Measurements from ENCODE around the gene ZC3H11A.
"Not testable (repeated sequence)": the region's sequence is repeated elsewhere in the genome, so short reads cannot be mapped to it uniquely, and the experiment has no call there.

ZC3H11A gene

GRCh38 chr1:203781962-203782361 lies 13.5 kb upstream of the ZC3H11A start:
- no peak for DNase-seq (ENCODE audit: low read depth in 2 of 2)

DNA sequence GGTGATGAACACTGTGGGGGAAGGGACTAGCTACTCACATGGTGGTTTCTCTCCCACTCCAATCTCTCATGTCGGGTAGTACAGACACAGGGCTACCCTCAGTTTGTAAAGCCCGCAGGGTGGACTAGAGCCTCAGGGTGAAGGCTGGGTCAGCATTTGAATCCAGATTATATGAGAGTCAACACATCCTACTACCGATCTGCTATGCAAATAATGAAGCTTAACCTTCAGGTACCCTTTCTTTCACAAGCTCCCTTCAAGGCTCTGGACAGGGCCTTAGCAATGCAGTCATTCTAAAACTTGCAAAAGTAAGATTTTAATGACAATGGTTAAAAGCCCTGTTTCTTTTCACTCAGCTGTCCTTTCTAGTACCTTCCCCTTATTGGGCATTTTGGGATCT lies 5.5 kb upstream of the ZC3H11A start:
- no peak for DNase-seq (ENCODE audit: low read depth in 2 of 2)

DNA sequence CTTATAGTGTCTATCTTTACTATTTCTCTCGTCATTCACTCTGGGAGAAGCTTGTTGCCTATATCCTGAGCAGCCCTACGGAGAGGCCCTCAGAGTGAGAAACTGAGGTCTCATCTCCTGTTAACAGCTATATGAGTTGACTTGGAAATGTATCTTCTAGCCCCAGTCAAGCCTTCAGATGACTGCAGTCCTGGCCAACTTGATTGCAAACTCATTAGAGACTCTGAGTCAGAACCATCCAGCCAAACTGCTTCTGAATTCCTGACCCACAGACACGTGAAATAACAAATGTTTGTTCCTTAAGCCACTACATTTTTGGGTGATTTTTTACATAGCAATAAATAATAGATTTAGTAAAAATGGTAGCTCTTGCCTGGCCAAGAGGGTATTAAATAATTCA lies 3.9 kb upstream of the ZC3H11A start:
- no peak for DNase-seq (ENCODE audit: low read depth in 2 of 2)

DNA sequence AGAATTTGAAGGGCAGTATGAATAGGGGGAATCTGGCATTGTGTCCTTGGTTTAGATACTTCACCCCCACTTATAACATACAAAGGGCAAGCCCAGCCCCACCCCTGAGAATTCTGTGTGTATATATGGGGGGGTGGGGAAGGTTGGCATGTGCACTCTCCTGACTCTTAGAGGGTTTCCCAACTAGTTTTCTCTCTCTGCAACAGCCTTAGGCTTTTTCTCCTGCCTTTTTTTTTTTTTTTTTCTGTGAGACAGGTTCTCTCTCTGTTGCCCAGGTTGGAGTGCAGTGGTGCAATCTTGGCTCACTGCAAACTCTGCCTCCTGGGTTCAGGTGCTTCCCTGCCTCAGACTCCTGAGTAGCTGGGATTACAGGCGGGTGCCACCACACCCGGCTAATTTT lies 2.9 kb upstream of the ZC3H11A start:
- no peak for DNase-seq (ENCODE audit: low read depth in 2 of 2)

- not testable (repeated sequence) for DNase-seq (ENCODE audit: low read depth in 2 of 2)
Measured at GRCh38 chr1:203793561-203793960, 1.9 kb upstream of the ZC3H11A start.

DNA sequence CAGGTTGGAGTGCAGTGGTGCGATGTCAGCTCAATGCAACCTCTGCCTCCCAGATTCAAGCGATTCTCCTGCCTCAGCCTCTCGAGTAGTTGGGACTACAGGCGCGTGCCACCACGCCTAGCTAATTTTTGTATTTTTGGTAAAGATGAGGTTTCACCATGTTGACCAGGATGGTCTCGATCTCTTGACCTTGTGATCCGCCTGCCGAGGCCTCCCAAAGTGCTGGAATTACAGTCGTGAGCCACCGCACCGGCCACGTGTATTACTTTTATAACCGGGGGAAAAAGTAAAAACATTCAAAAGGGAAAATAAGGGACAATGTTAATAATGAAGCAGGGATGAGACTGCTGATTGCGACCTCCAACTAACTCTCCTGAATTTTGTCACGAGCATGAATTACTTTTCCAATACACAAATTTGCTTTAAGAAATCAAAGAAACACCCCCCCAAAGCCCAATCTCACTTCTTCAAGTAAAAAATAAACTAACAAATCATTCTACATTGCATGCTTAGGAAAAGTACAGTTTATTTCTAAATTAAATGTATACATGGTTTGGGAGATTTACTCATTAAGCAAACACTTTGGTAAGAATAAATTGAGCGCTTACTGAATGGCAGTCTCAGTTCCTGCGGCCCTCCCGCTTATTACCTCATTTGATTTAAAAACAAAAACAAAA lies 521 bp upstream of the ZC3H11A start:
- no peak for DNase-seq (ENCODE audit: low read depth in 2 of 2)

DNA sequence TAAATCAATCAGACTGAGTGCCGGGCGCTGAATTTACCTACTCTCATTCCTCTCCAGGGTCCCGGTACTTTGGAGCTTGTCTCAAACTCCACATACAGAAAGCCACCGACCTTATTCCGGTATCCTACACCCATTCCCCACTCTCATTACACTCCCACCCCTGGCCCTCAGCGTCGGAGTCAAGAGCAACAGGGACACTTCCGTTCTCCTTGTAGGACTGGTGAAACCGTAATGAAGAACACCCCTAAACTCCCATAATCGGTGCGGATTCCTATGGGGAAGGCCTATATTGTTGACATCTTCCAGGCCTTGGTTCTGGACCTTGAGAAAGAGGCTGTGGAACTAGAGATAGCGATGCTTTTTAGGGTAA lies 798 bp downstream of the ZC3H11A start:
- no peak for DNase-seq (ENCODE audit: low read depth in 2 of 2)

- no peak for DNase-seq (ENCODE audit: low read depth in 2 of 2)
Measured at GRCh38 chr1:203797216-203797615, 1.8 kb downstream of the ZC3H11A start.

DNA sequence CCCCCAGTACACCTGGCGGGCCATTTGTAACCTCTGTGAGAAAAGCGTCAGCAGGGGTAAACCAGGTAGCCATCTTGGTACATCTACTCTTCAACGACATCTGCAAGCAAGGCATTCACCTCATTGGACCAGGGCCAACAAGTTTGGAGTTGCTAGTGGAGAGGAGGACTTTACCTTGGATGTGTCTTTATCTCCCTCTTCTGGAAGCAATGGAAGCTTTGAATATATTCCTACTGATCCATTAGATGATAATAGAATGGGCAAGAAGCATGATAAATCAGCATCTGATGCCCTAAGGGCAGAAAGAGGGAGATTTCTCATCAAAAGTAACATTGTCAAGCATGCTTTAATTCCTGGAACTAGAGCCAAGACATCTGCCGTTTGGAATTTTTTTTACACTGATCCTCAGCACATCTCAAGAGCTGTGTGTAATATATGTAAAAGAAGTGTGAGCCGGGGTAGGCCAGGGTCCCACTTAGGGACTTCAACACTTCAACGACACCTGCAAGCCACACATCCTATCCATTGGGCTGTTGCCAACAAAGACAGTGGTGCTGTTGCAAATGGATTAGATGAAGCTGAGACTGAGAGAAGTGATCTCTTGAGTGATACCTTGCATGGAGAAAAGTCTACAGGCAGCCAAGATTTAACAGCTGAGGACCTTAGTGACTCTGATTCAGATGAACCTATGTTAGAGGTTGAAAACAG lies 2.7 kb downstream of the ZC3H11A start:
- DNase-seq (ENCODE audit: low read depth in 2 of 2), result no peak

DNA sequence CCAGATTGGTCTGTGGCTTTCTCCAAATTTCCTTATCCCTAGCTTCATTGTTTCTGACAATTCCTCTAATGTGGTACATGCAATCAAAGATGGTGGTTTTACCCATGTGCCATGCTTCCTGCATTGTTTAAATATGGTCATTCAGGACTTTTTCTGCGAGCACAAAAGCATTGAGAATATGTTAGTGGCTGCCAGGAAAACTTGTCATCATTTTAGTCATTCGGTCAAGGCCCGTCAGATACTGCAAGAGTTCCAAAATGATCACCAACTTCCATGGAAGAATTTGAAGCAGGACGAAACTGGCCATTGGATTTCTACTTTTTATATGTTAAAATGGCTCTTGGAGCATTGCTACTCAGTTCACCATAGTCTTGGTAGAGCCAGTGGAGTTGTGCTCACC lies 3.7 kb downstream of the ZC3H11A start:
- DNase-seq (ENCODE audit: low read depth in 2 of 2), result no peak

DNA sequence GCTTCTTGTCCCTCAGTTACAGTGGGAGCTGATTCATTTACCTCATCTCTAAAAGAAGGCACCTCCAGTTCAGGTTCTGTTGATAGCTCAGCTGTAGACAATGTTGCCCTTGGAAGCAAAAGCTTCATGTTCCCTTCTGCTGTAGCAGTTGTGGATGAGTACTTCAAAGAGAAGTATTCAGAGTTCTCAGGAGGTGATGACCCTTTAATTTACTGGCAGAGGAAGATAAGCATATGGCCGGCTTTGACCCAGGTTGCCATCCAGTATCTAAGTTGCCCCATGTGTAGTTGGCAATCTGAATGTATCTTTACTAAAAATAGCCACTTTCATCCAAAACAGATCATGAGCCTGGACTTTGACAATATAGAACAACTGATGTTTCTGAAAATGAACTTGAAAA lies 4.5 kb downstream of the ZC3H11A start:
- no peak for DNase-seq (ENCODE audit: low read depth in 2 of 2)

DNA sequence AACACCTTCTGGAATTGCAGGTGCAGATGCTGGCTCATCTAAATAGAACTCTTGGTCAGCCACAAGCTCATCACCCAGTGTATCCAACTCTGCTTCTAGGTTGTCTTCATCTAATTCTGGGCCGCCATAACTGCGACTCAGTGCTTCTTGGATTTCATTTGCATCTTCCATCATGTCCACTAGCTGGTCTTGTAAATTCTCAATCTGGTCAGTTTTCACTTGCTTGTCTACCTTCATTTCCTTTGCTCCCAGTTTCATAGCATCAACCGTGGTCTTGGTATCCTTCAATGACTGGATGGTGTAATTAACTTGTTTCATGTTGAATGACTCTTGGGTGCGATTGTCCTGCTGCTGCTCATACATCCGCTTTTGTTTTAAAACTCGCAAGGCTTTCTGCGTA lies 10.3 kb downstream of the ZC3H11A start:
- no peak for DNase-seq (ENCODE audit: low read depth in 2 of 2)

GRCh38 chr1:203807196-203807595 lies 11.8 kb downstream of the ZC3H11A start:
- DNase-seq (ENCODE audit: low read depth in 2 of 2), result no peak

DNA sequence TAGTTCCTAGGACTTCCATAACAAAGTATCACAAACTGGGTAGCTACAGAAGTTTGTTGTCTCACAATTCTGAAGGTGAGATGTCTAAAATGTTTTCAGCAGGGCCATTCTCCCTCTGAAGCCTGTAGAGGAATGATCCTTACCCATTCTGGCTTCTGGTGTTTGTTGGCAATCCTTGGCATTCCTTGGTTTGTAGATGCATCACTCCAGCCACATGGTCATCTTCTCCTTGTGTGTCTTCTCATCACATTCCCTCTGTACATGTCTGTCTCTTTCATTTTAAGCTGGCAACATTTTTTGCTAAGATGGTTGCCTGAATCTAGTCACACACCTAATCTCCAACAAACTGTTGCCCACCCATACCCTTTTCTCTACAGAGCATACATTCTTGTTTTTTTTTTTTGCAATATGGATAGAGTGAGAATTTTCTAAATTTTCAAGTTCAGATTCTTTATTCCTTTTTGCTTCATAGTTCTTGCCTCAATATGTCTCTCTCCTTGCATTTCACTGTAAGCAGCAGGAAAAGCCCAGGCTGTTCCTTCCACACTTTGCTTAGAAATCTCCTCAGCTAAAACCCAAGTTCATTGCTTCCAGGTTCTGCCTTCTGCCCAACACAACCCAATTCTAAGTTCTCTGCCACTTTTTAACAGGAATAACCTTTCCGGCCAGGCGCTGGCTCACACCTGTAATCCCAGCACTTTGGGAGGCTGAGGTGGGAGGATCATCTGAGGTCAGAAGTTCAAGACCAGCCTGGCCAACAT lies 18.3 kb downstream of the ZC3H11A start:
- no peak for DNase-seq (ENCODE audit: low read depth in 2 of 2)

DNA sequence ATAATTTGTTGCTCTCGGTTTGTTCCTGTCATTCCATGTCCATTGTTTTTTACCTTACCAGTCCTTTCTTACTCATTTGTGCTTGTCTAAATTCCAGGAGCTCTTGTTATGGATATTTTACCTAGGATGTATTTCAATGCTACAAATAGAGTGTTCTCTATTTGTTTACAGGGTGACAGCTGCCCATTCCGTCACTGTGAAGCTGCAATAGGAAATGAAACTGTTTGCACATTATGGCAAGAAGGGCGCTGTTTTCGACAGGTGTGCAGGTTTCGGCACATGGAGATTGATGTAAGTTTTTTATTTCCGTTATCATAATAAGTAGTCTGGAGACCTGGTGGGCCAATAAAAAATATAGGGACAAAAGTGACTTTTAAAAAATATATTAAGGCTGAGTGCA lies 23.0 kb downstream of the ZC3H11A start:
- DNase-seq (ENCODE audit: low read depth in 2 of 2), result no peak

DNA sequence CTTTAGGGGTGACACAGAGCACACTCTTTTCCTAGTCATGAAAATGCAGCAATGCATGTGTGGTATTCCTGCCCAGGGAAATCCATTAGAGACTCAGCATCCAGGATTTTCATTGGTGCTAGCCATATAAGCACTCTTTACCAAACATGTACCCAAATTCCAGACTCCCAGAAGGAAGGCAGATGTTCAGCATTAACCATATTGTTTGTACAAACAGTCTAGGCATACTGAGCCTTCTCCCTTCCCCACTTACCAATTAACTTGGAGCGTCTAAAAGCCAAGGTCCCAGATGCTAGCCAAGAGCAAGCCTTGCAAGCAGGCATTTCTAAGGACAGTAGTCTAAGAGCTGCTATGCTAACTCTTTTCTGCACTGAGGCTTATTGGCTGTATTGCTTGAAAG lies 27.9 kb downstream of the ZC3H11A start:
- no peak for DNase-seq (ENCODE audit: low read depth in 2 of 2)

DNA sequence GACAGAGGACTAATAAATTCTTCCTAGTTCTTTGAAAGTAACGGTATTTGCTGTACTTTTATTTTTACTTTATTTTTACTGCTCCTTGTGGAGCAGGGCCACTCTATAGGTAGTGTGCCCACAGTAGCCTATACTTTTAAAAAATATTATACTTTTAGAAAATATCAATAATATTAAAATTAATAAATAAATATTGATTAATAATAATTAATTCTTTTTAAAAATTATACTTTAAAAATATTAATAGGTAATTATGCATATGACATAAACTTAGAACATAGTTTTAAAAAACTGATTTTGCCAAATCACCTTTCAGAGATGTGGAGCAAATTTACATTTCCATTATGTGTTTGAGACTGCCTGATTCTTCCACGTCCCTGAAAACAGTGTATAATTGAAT lies 30.8 kb downstream of the ZC3H11A start:
- no peak for DNase-seq (ENCODE audit: low read depth in 2 of 2)

DNA sequence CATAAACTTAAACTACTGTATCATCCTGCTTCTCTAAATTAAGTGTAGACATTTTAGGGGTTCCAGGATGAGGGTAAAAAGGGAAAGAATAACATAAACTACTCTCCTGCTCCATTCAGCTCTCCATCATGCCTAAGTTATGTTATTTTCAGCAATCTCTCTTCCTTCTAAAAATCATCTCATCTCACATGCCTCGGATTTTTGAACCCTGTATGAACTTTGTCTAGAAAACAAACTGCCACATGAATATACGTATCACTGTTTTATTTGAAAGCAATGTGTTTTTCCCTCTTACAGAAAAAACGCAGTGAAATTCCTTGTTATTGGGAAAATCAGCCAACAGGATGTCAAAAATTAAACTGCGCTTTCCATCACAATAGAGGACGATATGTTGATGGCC lies 32.6 kb downstream of the ZC3H11A start:
- no peak for DNase-seq (ENCODE audit: low read depth in 2 of 2)

DNA sequence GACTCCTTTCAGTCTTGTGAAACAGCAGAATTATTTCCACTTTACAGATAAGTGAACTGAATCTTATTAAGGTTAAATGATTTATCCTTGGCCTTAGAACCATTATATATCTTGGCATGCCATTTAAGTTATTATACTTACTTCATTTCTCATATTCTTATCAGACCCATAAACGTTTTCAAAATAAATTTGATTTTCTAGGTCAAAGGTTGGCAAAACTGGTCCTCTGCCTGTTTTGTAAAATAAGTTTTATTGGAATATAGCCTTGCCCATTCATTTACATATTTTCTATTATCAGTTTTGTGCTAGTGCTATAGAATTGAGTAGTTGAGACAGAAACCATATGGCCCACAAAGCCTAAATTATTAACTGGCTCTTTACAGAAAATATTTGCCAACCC lies 33.1 kb downstream of the ZC3H11A start:
- DNase-seq (ENCODE audit: low read depth in 2 of 2), result no peak

DNA sequence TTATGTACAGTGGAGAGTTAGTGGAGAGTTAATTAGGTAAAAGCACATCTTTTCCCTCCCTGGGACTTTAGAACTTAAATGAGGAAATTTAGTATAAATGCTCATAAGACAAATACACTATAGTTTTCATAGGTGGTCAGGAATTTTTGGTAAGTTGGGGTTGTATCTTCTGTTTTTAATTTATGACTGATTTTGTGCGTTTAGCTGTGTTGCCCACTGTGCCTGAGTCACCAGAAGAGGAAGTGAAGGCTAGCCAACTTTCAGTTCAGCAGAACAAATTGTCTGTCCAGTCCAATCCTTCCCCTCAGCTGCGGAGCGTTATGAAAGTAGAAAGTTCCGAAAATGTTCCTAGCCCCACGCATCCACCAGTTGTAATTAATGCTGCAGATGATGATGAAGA lies 33.8 kb downstream of the ZC3H11A start:
- DNase-seq (ENCODE audit: low read depth in 2 of 2), result not testable (repeated sequence)

- no peak for DNase-seq (ENCODE audit: low read depth in 2 of 2)
Measured at GRCh38 chr1:203835476-203835875, 40.1 kb downstream of the ZC3H11A start.

DNA sequence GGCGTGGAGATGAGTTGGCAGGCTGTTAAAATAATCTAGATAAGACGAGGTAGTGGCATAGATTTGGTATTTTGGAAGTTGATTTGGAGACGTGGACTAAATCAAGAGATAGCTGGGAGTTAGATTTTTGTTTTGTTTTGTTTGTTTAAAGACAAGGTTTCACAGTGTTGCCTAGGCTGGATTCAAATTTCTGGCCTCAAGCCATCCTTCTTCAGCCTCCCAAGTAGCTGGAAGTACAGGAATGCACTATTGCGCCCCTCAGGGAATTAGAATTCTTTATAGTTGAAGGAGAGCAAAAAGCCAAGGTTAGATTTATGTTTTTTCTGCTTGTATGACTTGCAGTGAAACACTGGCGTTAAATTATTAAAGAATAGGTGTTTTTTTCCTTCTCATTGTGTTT lies 43.7 kb downstream of the ZC3H11A start:
- DNase-seq (ENCODE audit: low read depth in 2 of 2), result no peak

DNA sequence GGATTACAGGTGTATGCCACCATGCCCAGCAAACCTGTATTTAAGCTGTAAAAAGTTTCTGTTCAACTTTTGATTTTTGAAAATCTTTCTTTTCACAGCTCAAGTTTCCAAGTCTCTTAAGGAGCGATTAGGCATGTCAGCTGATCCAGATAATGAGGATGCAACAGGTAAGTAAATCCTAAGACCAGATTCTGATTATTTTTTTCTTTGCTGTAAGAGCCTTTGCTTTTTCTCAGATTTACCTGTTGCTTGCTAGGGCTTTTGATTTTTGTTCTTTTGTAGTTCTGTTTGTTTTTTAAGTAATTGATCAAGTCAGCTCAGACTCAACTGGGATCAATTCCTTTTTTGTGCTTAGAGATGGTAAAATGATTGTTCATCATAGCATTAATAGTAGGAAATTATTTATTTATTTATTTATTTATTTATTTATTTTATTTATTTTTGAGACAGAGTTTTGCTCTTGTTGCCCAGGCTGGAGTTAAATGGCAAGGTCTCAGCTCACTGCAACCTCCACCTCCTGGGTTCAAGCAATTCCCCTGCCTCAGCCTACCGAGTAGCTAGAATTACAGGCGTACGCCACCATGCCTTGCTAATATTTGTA lies 44.9 kb downstream of the ZC3H11A start:
- DNase-seq (ENCODE audit: low read depth in 2 of 2), result no peak

Measured in activated CD4-positive, alpha-beta T cell treated with anti-CD3 and anti-CD28 coated beads for 24 hours (primary cell).